ENCODE measurements around the gene DNAJB11.

DNA sequence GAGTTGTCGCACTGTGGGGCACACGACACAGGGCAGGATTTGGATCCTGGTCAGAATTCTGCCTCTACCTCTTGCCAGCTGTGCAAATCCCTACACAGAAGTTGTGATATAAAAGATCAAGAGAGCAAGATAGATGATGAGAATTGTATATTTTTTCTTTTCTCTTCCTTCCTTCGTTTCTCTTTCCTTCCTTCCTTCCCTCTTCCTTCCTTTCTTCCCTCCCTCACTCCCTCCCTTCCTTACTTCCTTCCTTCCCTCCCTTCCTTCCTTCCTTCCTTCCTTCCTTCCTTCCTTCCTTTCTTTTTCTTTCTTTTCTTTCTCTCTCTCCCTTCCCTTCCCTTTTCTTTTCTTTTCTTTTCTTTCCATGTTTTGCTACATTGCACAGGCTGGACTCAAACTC, 30.4 kb downstream of the DNAJB11 start:
- TF ChIP-seq, protein P1, sequence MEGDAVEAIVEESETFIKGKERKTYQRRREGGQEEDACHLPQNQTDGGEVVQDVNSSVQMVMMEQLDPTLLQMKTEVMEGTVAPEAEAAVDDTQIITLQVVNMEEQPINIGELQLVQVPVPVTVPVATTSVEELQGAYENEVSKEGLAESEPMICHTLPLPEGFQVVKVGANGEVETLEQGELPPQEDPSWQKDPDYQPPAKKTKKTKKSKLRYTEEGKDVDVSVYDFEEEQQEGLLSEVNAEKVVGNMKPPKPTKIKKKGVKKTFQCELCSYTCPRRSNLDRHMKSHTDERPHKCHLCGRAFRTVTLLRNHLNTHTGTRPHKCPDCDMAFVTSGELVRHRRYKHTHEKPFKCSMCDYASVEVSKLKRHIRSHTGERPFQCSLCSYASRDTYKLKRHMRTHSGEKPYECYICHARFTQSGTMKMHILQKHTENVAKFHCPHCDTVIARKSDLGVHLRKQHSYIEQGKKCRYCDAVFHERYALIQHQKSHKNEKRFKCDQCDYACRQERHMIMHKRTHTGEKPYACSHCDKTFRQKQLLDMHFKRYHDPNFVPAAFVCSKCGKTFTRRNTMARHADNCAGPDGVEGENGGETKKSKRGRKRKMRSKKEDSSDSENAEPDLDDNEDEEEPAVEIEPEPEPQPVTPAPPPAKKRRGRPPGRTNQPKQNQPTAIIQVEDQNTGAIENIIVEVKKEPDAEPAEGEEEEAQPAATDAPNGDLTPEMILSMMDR (IDR thresholded peaks at IDR 0.05) = no peak
- TF ChIP-seq POLR2A (IDR thresholded peaks at IDR 0.05) = no peak

Measured in body of pancreas (tissue), 4 donors.